ENCODE measurements around the gene MET. TPM values are rescaled to one million over a fixed set of nuclear protein-coding genes. Genes with fewer than 3 reads are reported as not detected.

Gene MET
- total RNA-seq, 2 donors from 2014 or later, result 2.5 to 7.3 TPM

DNA sequence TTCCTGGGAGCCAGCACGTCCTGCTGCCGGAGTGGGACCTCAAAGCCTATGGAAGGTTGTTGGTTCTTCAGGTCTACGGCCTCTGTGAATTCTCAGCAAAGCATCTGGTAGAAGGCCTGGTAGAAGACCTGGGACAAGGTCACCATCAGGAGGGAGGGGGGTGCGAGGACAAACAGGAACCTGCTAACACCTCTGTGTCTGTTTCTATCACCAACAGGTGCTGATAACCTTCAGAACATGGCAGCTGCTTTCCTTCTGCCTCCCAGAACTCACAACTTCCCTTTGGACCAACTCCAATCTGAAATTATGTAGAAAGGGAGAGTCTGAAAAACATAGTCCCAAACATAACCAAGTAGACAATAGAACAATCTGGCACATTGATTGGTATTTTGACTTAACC lies 8.3 kb upstream of the MET start:
- Mint-ChIP-seq H3K27me3 (ENCODE audit: insufficient read depth) (peaks cover 4% of the 10 kb centered on the region), H3K9me3 (no peaks in the 10 kb centered on the region), H3K4me1 (peaks cover 17% of the 10 kb centered on the region), H3K4me3 (no peak overlapping the region), H3K36me3 (ENCODE audit: low read depth) (no peaks in the 10 kb centered on the region), H3K27ac (no peak overlapping the region)
- TF ChIP-seq CTCF (conservative IDR thresholded peaks at IDR 0.05), result no peak
- Histone ChIP-seq H3K4me1 (ENCODE audit: control insufficient read depth, insufficient read depth, low read length) (peaks cover 5% of the 10 kb centered on the region), H3K9ac (ENCODE audit: extremely low read depth, low read length, poor library complexity, severe bottlenecking) (no peak overlapping the region), H3K27ac (ENCODE audit: low read depth, low read length) (no peak overlapping the region), H3K4me3 (ENCODE audit: low read length) (no peak overlapping the region), H3K9me3 (ENCODE audit: control insufficient read depth, low read length) (no peaks in the 10 kb centered on the region), H3K36me3 (ENCODE audit: control insufficient read depth, insufficient read depth, low read length) (no peaks in the 10 kb centered on the region), H3K27me3 (ENCODE audit: control insufficient read depth, insufficient read depth, low read length, poor library complexity, severe bottlenecking) (peaks cover 9% of the 10 kb centered on the region)
- WGBS, 2 experiments (ENCODE audit: insufficient coverage in 1 of 2, insufficient read length in 1 of 2), result 88% methylated on average over 4 of the region's 4 CpGs; no CpG with 5 or more reads in 1 of the 2 experiments
- DNase-seq, result no peak

DNA sequence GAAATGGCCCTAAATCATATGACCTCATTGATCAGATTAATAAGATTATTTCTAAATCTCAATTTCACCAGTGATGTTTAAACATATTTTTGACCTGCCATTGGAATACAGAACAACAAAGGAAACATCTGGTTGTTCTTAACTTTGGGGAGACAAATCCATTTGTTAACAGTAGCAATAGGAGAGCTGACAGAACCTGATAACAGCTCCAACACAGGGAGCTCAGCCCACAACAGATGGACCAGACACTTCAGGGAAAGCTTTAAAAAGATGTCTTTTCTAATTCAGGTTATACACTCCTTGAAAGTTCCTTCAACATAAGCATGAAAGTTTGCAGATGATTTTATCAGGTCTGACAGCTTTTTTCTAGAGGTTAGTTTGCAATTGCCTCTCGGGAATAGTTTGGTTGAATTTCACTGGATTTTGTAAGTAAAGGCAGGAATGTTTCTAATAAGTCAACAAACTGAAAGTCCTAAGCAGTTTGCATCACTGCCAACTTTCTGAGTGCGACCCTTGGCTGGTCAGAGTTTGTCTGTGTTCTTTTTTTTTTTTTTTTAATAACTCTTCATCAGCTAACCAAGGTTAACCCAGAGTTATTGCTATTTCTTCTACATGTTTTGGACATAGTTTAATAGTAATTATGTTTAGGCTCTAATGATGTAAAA lies 6.5 kb upstream of the MET start:
- Histone ChIP-seq H3K27me3 (ENCODE audit: control insufficient read depth, insufficient read depth, low read length, poor library complexity, severe bottlenecking) (peaks cover 23% of the 10 kb centered on the region), H3K36me3 (ENCODE audit: control insufficient read depth, insufficient read depth, low read length) (no peaks in the 10 kb centered on the region), H3K4me3 (ENCODE audit: low read length) (no peak overlapping the region), H3K4me1 (ENCODE audit: control insufficient read depth, insufficient read depth, low read length) (peaks cover 5% of the 10 kb centered on the region), H3K9ac (ENCODE audit: extremely low read depth, low read length, poor library complexity, severe bottlenecking) (no peak overlapping the region), H3K27ac (ENCODE audit: low read depth, low read length) (no peak overlapping the region), H3K9me3 (ENCODE audit: control insufficient read depth, low read length) (no peaks in the 10 kb centered on the region)
- Mint-ChIP-seq H3K4me1 (peaks cover 17% of the 10 kb centered on the region), H3K9me3 (no peaks in the 10 kb centered on the region), H3K27ac (no peak overlapping the region), H3K4me3 (no peak overlapping the region), H3K27me3 (ENCODE audit: insufficient read depth) (peaks cover 16% of the 10 kb centered on the region), H3K36me3 (ENCODE audit: low read depth) (no peaks in the 10 kb centered on the region)
- 80 to 82% methylated on average over 1 to 2 of the region's 2 CpGs for WGBS, 2 experiments (ENCODE audit: insufficient coverage in 1 of 2, insufficient read length in 1 of 2)
- no peak for DNase-seq
- TF ChIP-seq CTCF (conservative IDR thresholded peaks at IDR 0.05), result no peak

GRCh38 chr7:116669769-116670168 lies 2.2 kb upstream of the MET start:
- Mint-ChIP-seq H3K27ac (no peak overlapping the region), H3K27me3 (ENCODE audit: insufficient read depth) (peaks cover 55% of the 10 kb centered on the region), H3K9me3 (no peaks in the 10 kb centered on the region), H3K4me1 (peaks cover 14% of the 10 kb centered on the region), H3K4me3 (no peak overlapping the region), H3K36me3 (ENCODE audit: low read depth) (no peaks in the 10 kb centered on the region)
- no peak overlapping the region for H3K9ac ChIP-seq (ENCODE audit: extremely low read depth, low read length, poor library complexity, severe bottlenecking)
- 73% methylated on average over 1 of the region's 1 CpG; no CpG with 5 or more reads in 1 of the 2 experiments for WGBS, 2 experiments (ENCODE audit: insufficient coverage in 1 of 2, insufficient read length in 1 of 2)
- TF ChIP-seq CTCF (conservative IDR thresholded peaks at IDR 0.05), result no peak
- H3K27me3 ChIP-seq (ENCODE audit: control insufficient read depth, insufficient read depth, low read length, poor library complexity, severe bottlenecking), result peaks cover 63% of the 10 kb centered on the region
- H3K27ac ChIP-seq (ENCODE audit: low read depth, low read length), result no peak overlapping the region
- no peaks in the 10 kb centered on the region for H3K9me3 ChIP-seq (ENCODE audit: control insufficient read depth, low read length)
- H3K4me3 ChIP-seq (ENCODE audit: low read length), result no peak overlapping the region
- DNase-seq, result no peak
- H3K4me1 ChIP-seq (ENCODE audit: control insufficient read depth, insufficient read depth, low read length), result peaks cover 4% of the 10 kb centered on the region
- H3K36me3 ChIP-seq (ENCODE audit: control insufficient read depth, insufficient read depth, low read length), result no peaks in the 10 kb centered on the region
